SK-N-SH treated with all-trans-retinoic acid at 6 μM for 48 hours (cell line): ENCODE results near the gene TLE2.

Experiments used
- ARNTL ChIP-seq: fragments of 450-650 bp; formaldehyde crosslinking; IDR thresholded peaks from 2 replicates; pipeline ENCODE4 v1.5.0; 2020; ENCODE audit warnings: low read depth, mild to moderate bottlenecking, moderate library complexity, borderline replicate concordance
- OSR1 ChIP-seq: fragments of 250-450 bp; sonication (Bioruptor Pico); IDR thresholded peaks from 2 replicates; pipeline ENCODE4 v1.8.0; 2022; ENCODE audit warnings: moderate library complexity, mild to moderate bottlenecking, inconsistent platforms
- SNAI2 ChIP-seq: fragments of 250-450 bp; sonication (Bioruptor Pico); IDR thresholded peaks from 2 replicates; pipeline ENCODE4 v1.5.0; 2020; ENCODE audit warnings: mild to moderate bottlenecking, moderate library complexity
- ZFP3 ChIP-seq: fragments of 250-450 bp; sonication (Bioruptor Pico); IDR thresholded peaks from 2 replicates; pipeline ENCODE4 v1.5.0; 2020; ENCODE audit warnings: mild to moderate bottlenecking, moderate library complexity
- ZFP30 ChIP-seq: fragments of 450-650 bp; formaldehyde crosslinking; IDR thresholded peaks from 2 replicates; pipeline ENCODE4 v1.5.0; 2022; ENCODE audit warnings: mild to moderate bottlenecking, moderate library complexity
- TF ChIP-seq, protein P1 (sequence below): fragments of 250-450 bp; sonication (Bioruptor Pico); IDR thresholded peaks from 2 replicates; pipeline ENCODE4 v1.8.0; 2020; ENCODE audit warnings: mild to moderate bottlenecking, moderate library complexity, borderline replicate concordance
- TF ChIP-seq, protein P2 (sequence below): fragments of 250-450 bp; sonication (Bioruptor Pico); IDR thresholded peaks from 2 replicates; pipeline ENCODE4 v1.5.1; 2021; ENCODE audit warnings: mild to moderate bottlenecking, moderate library complexity

DNA sequence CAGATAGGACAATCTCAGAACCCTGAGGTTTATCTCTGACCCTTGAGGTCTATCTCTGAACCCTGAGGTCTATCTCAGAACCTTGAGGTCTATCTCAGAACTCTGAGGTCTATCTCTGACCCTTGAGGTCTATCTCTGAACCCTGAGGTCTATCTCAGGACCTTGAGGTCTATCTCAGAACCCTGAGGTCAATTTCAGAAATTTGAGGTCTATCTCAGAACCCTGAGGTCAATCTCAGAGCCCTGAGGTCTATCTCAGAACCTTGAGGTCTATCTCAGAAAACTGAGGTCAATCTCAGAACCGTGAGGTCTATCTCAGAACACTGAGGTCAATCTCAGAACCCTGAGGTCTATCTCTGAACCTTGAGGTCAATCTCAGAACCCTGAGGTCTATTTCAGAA lies 2.3 kb downstream of the TLE2 start:
- TF ChIP-seq ZFP3 (CRISPR knock-in tag) (no peak), ZFP30 (CRISPR knock-in tag) (no peak), OSR1 (CRISPR knock-in tag) (no peak), SNAI2 (CRISPR knock-in tag) (no peak), ARNTL (CRISPR knock-in tag) (no peak)
- TF ChIP-seq, protein P1, sequence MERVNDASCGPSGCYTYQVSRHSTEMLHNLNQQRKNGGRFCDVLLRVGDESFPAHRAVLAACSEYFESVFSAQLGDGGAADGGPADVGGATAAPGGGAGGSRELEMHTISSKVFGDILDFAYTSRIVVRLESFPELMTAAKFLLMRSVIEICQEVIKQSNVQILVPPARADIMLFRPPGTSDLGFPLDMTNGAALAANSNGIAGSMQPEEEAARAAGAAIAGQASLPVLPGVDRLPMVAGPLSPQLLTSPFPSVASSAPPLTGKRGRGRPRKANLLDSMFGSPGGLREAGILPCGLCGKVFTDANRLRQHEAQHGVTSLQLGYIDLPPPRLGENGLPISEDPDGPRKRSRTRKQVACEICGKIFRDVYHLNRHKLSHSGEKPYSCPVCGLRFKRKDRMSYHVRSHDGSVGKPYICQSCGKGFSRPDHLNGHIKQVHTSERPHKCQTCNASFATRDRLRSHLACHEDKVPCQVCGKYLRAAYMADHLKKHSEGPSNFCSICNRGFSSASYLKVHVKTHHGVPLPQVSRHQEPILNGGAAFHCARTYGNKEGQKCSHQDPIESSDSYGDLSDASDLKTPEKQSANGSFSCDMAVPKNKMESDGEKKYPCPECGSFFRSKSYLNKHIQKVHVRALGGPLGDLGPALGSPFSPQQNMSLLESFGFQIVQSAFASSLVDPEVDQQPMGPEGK (CRISPR knock-in tag): no peak
- TF ChIP-seq, protein P2, sequence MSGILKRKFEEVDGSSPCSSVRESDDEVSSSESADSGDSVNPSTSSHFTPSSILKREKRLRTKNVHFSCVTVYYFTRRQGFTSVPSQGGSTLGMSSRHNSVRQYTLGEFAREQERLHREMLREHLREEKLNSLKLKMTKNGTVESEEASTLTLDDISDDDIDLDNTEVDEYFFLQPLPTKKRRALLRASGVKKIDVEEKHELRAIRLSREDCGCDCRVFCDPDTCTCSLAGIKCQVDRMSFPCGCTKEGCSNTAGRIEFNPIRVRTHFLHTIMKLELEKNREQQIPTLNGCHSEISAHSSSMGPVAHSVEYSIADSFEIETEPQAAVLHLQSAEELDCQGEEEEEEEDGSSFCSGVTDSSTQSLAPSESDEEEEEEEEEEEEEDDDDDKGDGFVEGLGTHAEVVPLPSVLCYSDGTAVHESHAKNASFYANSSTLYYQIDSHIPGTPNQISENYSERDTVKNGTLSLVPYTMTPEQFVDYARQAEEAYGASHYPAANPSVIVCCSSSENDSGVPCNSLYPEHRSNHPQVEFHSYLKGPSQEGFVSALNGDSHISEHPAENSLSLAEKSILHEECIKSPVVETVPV: no peak
